22Rv1 (cell line): ENCODE data around the gene RORC.

Experiments used
- H3K27ac ChIP-seq: fragments of 450-650 bp; 2 replicates; pipeline ENCODE4 v1.5.1; 2017
- ZFX ChIP-seq: fragments of 450-650 bp; IDR thresholded peaks from 2 replicates; pipeline ENCODE4 v1.6.1; 2017; ENCODE audit warnings: antibody characterized with exemption, borderline replicate concordance
- TF ChIP-seq, protein P1 (sequence below): fragments of 450-650 bp; IDR thresholded peaks from 2 replicates; pipeline ENCODE4 v1.5.1; 2017; ENCODE audit warnings: mild to moderate bottlenecking

The RORC gene

DNA sequence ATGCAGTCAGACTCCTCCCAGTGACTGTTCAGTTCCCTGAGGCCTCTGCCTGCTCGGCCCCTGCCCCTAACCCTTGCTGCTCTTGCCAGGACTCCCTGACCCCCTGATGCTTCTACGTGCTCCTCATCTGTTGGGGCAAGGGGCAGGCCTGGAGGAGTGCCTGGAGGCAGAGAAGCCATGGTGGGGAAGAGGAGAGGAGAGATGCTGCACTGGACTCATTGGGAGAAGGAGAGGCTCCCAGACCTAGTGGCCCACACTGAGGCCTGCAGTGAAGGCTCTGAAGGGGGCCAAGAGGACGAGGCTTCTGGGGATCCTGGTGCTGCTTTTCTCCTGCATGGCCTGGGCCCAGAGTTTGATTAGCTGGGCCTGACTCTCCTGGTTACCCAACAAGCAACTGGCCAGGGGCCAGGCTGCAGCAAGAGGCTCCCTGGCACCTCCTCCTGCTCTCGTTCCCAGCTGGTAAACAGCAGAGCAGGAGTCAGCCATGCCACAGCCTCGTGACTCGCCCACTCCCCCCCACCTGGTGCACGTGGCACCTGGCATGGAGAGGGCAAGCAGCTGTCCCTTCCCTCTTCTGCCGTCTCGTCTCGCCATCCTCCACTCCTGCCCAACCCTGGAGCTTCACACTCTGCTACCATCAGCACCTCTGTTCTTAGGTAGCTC is 847 bp upstream of the RORC start:
- TF ChIP-seq, protein P1, sequence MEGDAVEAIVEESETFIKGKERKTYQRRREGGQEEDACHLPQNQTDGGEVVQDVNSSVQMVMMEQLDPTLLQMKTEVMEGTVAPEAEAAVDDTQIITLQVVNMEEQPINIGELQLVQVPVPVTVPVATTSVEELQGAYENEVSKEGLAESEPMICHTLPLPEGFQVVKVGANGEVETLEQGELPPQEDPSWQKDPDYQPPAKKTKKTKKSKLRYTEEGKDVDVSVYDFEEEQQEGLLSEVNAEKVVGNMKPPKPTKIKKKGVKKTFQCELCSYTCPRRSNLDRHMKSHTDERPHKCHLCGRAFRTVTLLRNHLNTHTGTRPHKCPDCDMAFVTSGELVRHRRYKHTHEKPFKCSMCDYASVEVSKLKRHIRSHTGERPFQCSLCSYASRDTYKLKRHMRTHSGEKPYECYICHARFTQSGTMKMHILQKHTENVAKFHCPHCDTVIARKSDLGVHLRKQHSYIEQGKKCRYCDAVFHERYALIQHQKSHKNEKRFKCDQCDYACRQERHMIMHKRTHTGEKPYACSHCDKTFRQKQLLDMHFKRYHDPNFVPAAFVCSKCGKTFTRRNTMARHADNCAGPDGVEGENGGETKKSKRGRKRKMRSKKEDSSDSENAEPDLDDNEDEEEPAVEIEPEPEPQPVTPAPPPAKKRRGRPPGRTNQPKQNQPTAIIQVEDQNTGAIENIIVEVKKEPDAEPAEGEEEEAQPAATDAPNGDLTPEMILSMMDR, result no peak
- TF ChIP-seq ZFX, result no peak
- H3K27ac ChIP-seq, result peak overlapping the region; percentile 74

DNA sequence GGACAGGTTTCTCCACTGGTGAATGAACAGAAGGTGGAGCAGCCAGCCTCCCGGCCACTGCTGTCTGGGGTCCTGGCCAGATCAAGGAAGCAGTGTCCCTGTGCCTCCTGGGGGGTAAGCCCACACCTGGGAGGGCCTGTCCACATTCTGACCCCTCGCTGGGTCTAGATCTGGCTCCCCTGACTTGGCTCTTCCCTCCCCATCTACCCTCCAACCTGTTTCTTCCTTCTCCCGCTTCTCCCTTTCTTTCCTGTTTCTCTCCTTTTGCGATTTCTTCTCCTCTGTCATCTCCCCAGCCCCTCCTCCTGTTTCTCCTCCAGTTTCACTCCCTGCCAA is 378 bp downstream of the RORC start:
- TF ChIP-seq, protein P1, result no peak
- TF ChIP-seq ZFX, result no peak
- H3K27ac ChIP-seq, result peak overlapping the region; percentile 74

DNA sequence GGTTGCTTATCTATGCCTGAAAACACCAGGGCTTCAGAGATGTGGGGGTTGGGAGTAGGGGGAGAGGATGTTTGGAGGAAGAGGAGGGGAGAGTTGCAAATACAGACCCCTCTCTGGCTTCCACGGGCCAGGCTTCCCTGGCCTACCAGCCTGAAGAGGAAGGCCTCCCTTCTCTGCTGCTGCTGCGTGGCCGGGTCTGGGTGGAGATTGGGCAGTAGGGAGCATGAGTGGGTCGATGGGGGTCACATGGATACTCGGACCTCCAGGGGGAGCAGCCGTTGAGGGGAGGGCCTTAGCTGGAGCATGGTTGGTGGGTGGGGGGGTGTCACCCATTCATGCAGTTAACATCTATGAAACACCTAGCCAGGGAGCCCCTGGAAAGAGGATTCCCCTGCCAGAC is 1.5 kb downstream of the RORC start:
- no peak overlapping the region for H3K27ac ChIP-seq
- TF ChIP-seq, protein P1, result no peak
- no peak for TF ChIP-seq ZFX

- H3K27ac ChIP-seq, result no peak overlapping the region
- TF ChIP-seq, protein P1, result no peak
- TF ChIP-seq ZFX, result no peak
Measured at GRCh38 chr1:151829352-151830046, 2.1 kb downstream of the RORC start.

- TF ChIP-seq, protein P1, result no peak
- no peak for TF ChIP-seq ZFX
- H3K27ac ChIP-seq, result no peak overlapping the region
Measured at GRCh38 chr1:151828921-151829320, 2.7 kb downstream of the RORC start.

- no peak for TF ChIP-seq ZFX
- TF ChIP-seq, protein P1, result no peak
- H3K27ac ChIP-seq, result no peak overlapping the region
Measured at GRCh38 chr1:151827853-151828252, 3.7 kb downstream of the RORC start.
